HepG2 (cell line): ENCODE measurements around the gene ABCB10. TPM values are rescaled to one million over a fixed set of nuclear protein-coding genes. Genes with fewer than 3 reads are reported as not detected.

Source experiments
- ARNT ChIP-seq: fragments of 450-650 bp; IDR thresholded peaks from 2 replicates; pipeline ENCODE4 v1.6.1; 2017
- CEBPG ChIP-seq: IDR thresholded peaks from 2 replicates; pipeline ENCODE4 v1.6.1; 2016
- CREB1 ChIP-seq, 2 experiments: fragments of 450-650 bp in 1 of 2; IDR thresholded peaks; 2 replicates each; pipeline ENCODE4 v1.6.1; 2016 to 2017; ENCODE audit warnings: control low read depth in 1 of 2, mild to moderate bottlenecking in 1 of 2, missing compliant biosample characterization in 1 of 2, missing genetic modification characterization in 1 of 2
- HCFC1 ChIP-seq: fragments of 150-350 bp; IDR thresholded peaks from 2 replicates; pipeline ENCODE4 v1.6.1; 2014; ENCODE audit warnings: low read depth, low read length
- HMGXB4 ChIP-seq, 2 experiments: sonication (generic) in 1 of 2; formaldehyde crosslinking in 1 of 2; IDR thresholded peaks; 2 replicates each; pipeline versions ENCODE4 v1.4.0 to v1.6.1; 2018 to 2020; ENCODE audit warnings: missing genetic modification reagents in 2 of 2, borderline replicate concordance in 1 of 2, low read depth in 1 of 2, mild to moderate bottlenecking in 1 of 2, missing biosample characterization in 1 of 2
- KDM2A ChIP-seq: sonication (generic); formaldehyde crosslinking; IDR thresholded peaks from 2 replicates; pipeline ENCODE4 v1.4.0; 2020; ENCODE audit warnings: low read depth, missing genetic modification reagents, borderline replicate concordance
- KDM4B ChIP-seq: sonication (generic); formaldehyde crosslinking; IDR thresholded peaks from 2 replicates; pipeline ENCODE4 v1.4.0; 2020; ENCODE audit warnings: missing genetic modification reagents
- MIER3 ChIP-seq: IDR thresholded peaks from 2 replicates; pipeline ENCODE4 v1.6.1; 2016; ENCODE audit warnings: missing compliant biosample characterization, borderline replicate concordance
- SIX1 ChIP-seq: sonication (generic); formaldehyde crosslinking; IDR thresholded peaks from 2 replicates; pipeline ENCODE4 v1.4.0; 2020; ENCODE audit warnings: missing genetic modification reagents, borderline replicate concordance
- SKI ChIP-seq: fragments of 450-650 bp; IDR thresholded peaks from one replicate; pipeline ENCODE4 v1.6.1; 2018; ENCODE audit warnings: mild to moderate bottlenecking; ENCODE audit not compliant: partially characterized antibody
- ZBTB21 ChIP-seq: sonication (generic); formaldehyde crosslinking; IDR thresholded peaks from 2 replicates; pipeline ENCODE4 v1.4.0; 2020; ENCODE audit warnings: missing genetic modification reagents
- ZKSCAN8 ChIP-seq: IDR thresholded peaks from 2 replicates; pipeline ENCODE4 v1.6.1; 2016; ENCODE audit warnings: borderline replicate concordance, missing genetic modification reagents, missing compliant biosample characterization
- ZNF292 ChIP-seq: sonication (generic); formaldehyde crosslinking; IDR thresholded peaks from 2 replicates; pipeline ENCODE4 v1.8.1; 2022; ENCODE audit warnings: mild to moderate bottlenecking, low read depth, missing genetic modification reagents, borderline replicate concordance
- ZNF33B ChIP-seq: sonication (generic); formaldehyde crosslinking; IDR thresholded peaks from 2 replicates; pipeline ENCODE4 v1.5.1; 2020; ENCODE audit warnings: mild to moderate bottlenecking, missing genetic modification reagents
- ZNF367 ChIP-seq: sonication (generic); formaldehyde crosslinking; IDR thresholded peaks from 2 replicates; pipeline ENCODE4 v1.4.0; 2020; ENCODE audit warnings: missing genetic modification reagents, borderline replicate concordance
- ZNF451 ChIP-seq: sonication (generic); formaldehyde crosslinking; IDR thresholded peaks from 2 replicates; pipeline ENCODE4 v1.5.0; 2020; ENCODE audit warnings: mild to moderate bottlenecking, missing genetic modification reagents
- ZNF614 ChIP-seq: IDR thresholded peaks from 2 replicates; pipeline ENCODE4 v1.6.1; 2018; ENCODE audit warnings: missing biosample characterization, missing genetic modification reagents, inconsistent platforms, borderline replicate concordance
- ZNF678 ChIP-seq: sonication (generic); formaldehyde crosslinking; IDR thresholded peaks from 2 replicates; pipeline ENCODE4 v1.4.0; 2020; ENCODE audit warnings: mild to moderate bottlenecking, missing genetic modification reagents
- ZNF691 ChIP-seq: sonication (generic); formaldehyde crosslinking; IDR thresholded peaks from 2 replicates; pipeline ENCODE4 v1.4.0; 2020; ENCODE audit warnings: missing genetic modification reagents, low read depth, mild to moderate bottlenecking, borderline replicate concordance
- ZNF772 ChIP-seq: sonication (generic); formaldehyde crosslinking; IDR thresholded peaks from 2 replicates; pipeline ENCODE4 v1.5.0; 2020; ENCODE audit warnings: mild to moderate bottlenecking, missing genetic modification reagents
- ZNF792 ChIP-seq: IDR thresholded peaks from 2 replicates; pipeline ENCODE4 v1.6.1; 2016
- polyA plus RNA-seq, 8 experiments: library from polyadenylated mRNA; depleted of rRNA in 3 of 8; stranded (reverse) in 7 of 8; unstranded in 1 of 8; fragments of >200 nt; fragmentation: Illumina TruSeq in 4 of 8; extraction: Trizol in 4 of 8; gene quantifications; 2 replicates each; pipeline versions ENCODE4 v1.2.1 to v1.2.3, GENCODE V29; 2011 to 2016; ENCODE audit warnings: low read depth in 4 of 8, missing spikeins in 1 of 8, mixed read lengths in 1 of 8; ENCODE audit not compliant: insufficient read depth in 1 of 8
- total RNA-seq, 5 experiments: library from RNA; depleted of rRNA; stranded (reverse); fragments of >200 nt; fragmentation: Illumina TruSeq; extraction: Trizol; gene quantifications; 2 replicates each; pipeline ENCODE4 v1.2.3, GENCODE V29; 2016; ENCODE audit warnings: low read depth in 1 of 5
- TF ChIP-seq, protein P1 (sequence below): sonication (generic); formaldehyde crosslinking; IDR thresholded peaks from 2 replicates; pipeline ENCODE4 v1.4.0; 2020; ENCODE audit warnings: mild to moderate bottlenecking, missing genetic modification reagents, borderline replicate concordance

ABCB10 gene
- total and polyA plus RNA-seq, 2 of the 13 experiments (the other 11 are each of a cell fraction or from before 2014, with no cell fraction given), result 11.2 to 28.9 TPM

DNA sequence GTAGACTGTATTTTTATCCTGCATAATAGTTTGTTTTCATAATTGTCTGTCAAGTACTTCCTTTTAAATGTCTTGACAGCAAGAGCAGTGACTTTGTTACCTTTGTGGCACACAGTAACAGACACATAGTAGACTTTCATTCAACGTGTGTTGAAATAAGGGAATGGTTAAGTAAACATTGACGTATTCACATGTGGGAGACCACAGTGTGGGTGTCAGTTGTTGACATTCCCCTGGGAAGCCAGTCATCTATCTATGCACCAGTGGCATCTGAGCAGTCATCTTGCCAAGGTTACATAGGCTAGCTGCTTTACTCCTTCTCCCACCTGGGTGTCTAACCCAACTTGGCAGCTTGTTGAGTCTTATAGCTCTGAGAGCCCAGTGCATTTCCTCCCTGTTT lies 48.9 kb downstream of the ABCB10 start (continued):
- TF ChIP-seq ZNF691 (CRISPR knock-in tag) (peak; percentile 28; the same call in 1 of the 2 replicates), ZKSCAN8 (CRISPR knock-in tag) (0 out of 2 replicates have a peak, but pooled peaks have one; percentile 49), HMGXB4 (CRISPR knock-in tag; IDR thresholded peaks at IDR 0.05; ENCODE audit: borderline replicate concordance in 1 of 2, low read depth in 1 of 2) (peak in 1 of 2 experiments; percentile 44; a peak in 1 of 4 replicates), HCFC1 (no peak), SIX1 (CRISPR knock-in tag) (no peak; the same call in 1 of the 2 replicates), ZBTB21 (CRISPR knock-in tag) (0 out of 2 replicates have a peak, but pooled peaks have one; percentile 28), CEBPG (CRISPR knock-in tag) (peak; percentile 84), ZNF614 (CRISPR knock-in tag) (peak; percentile 71; the same call in 1 of the 2 replicates), KDM2A (CRISPR knock-in tag) (peak; percentile 17; the same call in 1 of the 2 replicates), ZNF292 (CRISPR knock-in tag) (peak; percentile 39; the same call in 1 of the 2 replicates), ZNF451 (CRISPR knock-in tag) (no peak), CREB1 (IDR thresholded peaks at IDR 0.05) (peak; percentile 66), CREB1 (CRISPR knock-in tag; IDR thresholded peaks at IDR 0.05) (peak; percentile 80), ZNF792 (peak; percentile 96; the same call in 1 of the 2 replicates), SKI (peak; percentile 84), ARNT (no peak), ZNF33B (no peak), ZNF367 (CRISPR knock-in tag) (no peak), ZNF678 (CRISPR knock-in tag) (no peak), ZNF772 (CRISPR knock-in tag) (no peak), MIER3 (CRISPR knock-in tag) (peak; percentile 24; the same call in 1 of the 2 replicates), KDM4B (CRISPR knock-in tag) (no peak)
- TF ChIP-seq, protein P1, sequence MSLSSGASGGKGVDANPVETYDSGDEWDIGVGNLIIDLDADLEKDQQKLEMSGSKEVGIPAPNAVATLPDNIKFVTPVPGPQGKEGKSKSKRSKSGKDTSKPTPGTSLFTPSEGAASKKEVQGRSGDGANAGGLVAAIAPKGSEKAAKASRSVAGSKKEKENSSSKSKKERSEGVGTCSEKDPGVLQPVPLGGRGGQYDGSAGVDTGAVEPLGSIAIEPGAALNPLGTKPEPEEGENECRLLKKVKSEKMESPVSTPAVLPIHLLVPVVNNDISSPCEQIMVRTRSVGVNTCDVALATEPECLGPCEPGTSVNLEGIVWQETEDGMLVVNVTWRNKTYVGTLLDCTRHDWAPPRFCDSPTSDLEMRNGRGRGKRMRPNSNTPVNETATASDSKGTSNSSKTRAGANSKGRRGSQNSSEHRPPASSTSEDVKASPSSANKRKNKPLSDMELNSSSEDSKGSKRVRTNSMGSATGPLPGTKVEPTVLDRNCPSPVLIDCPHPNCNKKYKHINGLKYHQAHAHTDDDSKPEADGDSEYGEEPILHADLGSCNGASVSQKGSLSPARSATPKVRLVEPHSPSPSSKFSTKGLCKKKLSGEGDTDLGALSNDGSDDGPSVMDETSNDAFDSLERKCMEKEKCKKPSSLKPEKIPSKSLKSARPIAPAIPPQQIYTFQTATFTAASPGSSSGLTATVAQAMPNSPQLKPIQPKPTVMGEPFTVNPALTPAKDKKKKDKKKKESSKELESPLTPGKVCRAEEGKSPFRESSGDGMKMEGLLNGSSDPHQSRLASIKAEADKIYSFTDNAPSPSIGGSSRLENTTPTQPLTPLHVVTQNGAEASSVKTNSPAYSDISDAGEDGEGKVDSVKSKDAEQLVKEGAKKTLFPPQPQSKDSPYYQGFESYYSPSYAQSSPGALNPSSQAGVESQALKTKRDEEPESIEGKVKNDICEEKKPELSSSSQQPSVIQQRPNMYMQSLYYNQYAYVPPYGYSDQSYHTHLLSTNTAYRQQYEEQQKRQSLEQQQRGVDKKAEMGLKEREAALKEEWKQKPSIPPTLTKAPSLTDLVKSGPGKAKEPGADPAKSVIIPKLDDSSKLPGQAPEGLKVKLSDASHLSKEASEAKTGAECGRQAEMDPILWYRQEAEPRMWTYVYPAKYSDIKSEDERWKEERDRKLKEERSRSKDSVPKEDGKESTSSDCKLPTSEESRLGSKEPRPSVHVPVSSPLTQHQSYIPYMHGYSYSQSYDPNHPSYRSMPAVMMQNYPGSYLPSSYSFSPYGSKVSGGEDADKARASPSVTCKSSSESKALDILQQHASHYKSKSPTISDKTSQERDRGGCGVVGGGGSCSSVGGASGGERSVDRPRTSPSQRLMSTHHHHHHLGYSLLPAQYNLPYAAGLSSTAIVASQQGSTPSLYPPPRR (CRISPR knock-in tag), result peak; percentile 40; the same call in 1 of the 2 replicates
